OCI-LY1 (cell line): ENCODE results near the gene STK25.

ENCODE experiments used
- H2AFZ ChIP-seq: fragments of 200-600 bp; sonication (generic), shearing (Covaris generic); 2 replicates; pipeline ENCODE4 v1.6.0; 2014; ENCODE audit warnings: antibody characterized with exemption, mild to moderate bottlenecking, low read length
- H3F3A ChIP-seq: fragments of 200-600 bp; sonication (generic), shearing (Covaris generic); 2 replicates; pipeline ENCODE4 v1.6.0; 2014; ENCODE audit warnings: mild to moderate bottlenecking, antibody characterized with exemption, low read length, moderate library complexity; ENCODE audit not compliant: insufficient read depth
- H3K27ac ChIP-seq: fragments of 200-600 bp; sonication (generic); 2 replicates; pipeline ENCODE4 v1.5.1; 2014; ENCODE audit warnings: low read length, mixed run types, mild to moderate bottlenecking, low read depth; ENCODE audit not compliant: poor library complexity, severe bottlenecking
- H3K27me3 ChIP-seq: fragments of 200-600 bp; sonication (generic); 2 replicates; pipeline ENCODE4 v1.6.0; 2014; ENCODE audit warnings: antibody characterized with exemption, mild to moderate bottlenecking, low read length, moderate library complexity; ENCODE audit not compliant: insufficient read depth
- H3K36me3 ChIP-seq: fragments of 200-600 bp; sonication (generic); 2 replicates; pipeline ENCODE4 v1.6.1; 2014; ENCODE audit warnings: mild to moderate bottlenecking, antibody characterized with exemption, low read length, moderate library complexity, mixed read lengths; ENCODE audit not compliant: insufficient read depth
- H3K4me1 ChIP-seq: fragments of 200-600 bp; sonication (generic); 2 replicates; pipeline ENCODE4 v1.5.1; 2014; ENCODE audit warnings: mild to moderate bottlenecking, low read length, moderate library complexity; ENCODE audit not compliant: insufficient read depth, severe bottlenecking
- H3K4me2 ChIP-seq: fragments of 200-600 bp; sonication (generic), shearing (Covaris generic); 2 replicates; pipeline ENCODE4 v1.6.1; 2014; ENCODE audit warnings: low read length
- H3K4me3 ChIP-seq: fragments of 200-600 bp; sonication (generic); 2 replicates; pipeline ENCODE4 v1.5.1; 2014; ENCODE audit warnings: low read length, low read depth, mild to moderate bottlenecking, mixed read lengths; ENCODE audit not compliant: poor library complexity, severe bottlenecking
- H3K79me2 ChIP-seq: fragments of 200-600 bp; shearing (Covaris generic); 2 replicates; pipeline ENCODE4 v1.6.1; 2016; ENCODE audit warnings: mixed run types, low read length, mixed read lengths; ENCODE audit not compliant: insufficient read depth
- H3K9ac ChIP-seq: fragments of 200-600 bp; sonication (generic), shearing (Covaris generic); 2 replicates; pipeline ENCODE4 v1.6.1; 2014; ENCODE audit warnings: mild to moderate bottlenecking, low read length, mixed read lengths
- H3K9me2 ChIP-seq: fragments of 200-600 bp; sonication (generic), shearing (Covaris generic); 2 replicates; pipeline ENCODE4 v1.6.1; 2014; ENCODE audit warnings: low read depth, mild to moderate bottlenecking, low read length, mixed read lengths
- H3K9me3 ChIP-seq: fragments of 200-600 bp; shearing (Covaris generic); 2 replicates; pipeline ENCODE4 v1.6.1; 2014; ENCODE audit warnings: low read length, mixed read lengths
- H4K20me1 ChIP-seq: fragments of 200-600 bp; sonication (generic), shearing (Covaris generic); 2 replicates; pipeline ENCODE4 v1.6.0; 2016; ENCODE audit warnings: mild to moderate bottlenecking, low read length; ENCODE audit not compliant: insufficient read depth
- CTCF ChIP-seq: fragments of 200-600 bp; sonication (generic), shearing (Covaris generic); IDR thresholded peaks from 2 replicates; pipeline ENCODE4 v1.5.1; 2017; ENCODE audit warnings: mild to moderate bottlenecking, antibody characterized with exemption, low read length, moderate library complexity, mixed read lengths
- EZH2 ChIP-seq: fragments of 200-600 bp; sonication (generic), shearing (Covaris generic); IDR thresholded peaks from 2 replicates; pipeline ENCODE4 v1.8.0; 2017; ENCODE audit warnings: borderline replicate concordance, mixed run types, mild to moderate bottlenecking, antibody characterized with exemption, low read length, moderate library complexity, mixed read lengths

The STK25 gene

GRCh38 chr2:241478166-241478565 lies 30.2 kb downstream of the STK25 start:
- Histone ChIP-seq H3K36me3 (no peaks in the 10 kb centered on the region), H3K79me2 (no peaks in the 10 kb centered on the region), H3K27ac (no peak overlapping the region), H3K4me2 (no peak overlapping the region), H4K20me1 (no peaks in the 10 kb centered on the region), H3F3A (no peaks in the 10 kb centered on the region), H3K4me1 (no peaks in the 10 kb centered on the region), H3K9ac (no peak overlapping the region), H3K9me2 (no peaks in the 10 kb centered on the region), H3K4me3 (no peak overlapping the region), H2AFZ (no peak overlapping the region), H3K9me3 (no peaks in the 10 kb centered on the region), H3K27me3 (no peaks in the 10 kb centered on the region)
- TF ChIP-seq EZH2 (no peak), CTCF (no peak)

DNA sequence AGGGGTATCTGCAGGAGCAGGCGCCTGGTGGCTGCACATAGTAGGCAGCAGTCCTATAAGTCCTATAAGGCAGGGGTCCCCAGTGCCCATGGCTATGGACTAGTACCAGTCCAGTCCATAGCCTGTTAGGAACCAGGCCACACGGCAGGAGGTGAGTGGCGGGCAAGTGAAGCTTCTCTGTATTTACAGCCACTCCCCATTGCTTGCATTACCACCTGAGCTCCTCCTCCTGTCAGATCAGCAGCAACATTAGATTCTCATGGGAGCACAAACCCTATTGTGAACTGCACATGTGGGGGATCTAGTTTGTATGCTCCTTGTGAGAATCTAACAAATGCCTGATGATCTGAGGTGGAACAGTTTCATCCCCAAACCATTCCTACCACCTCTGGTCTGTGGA lies 33.1 kb downstream of the STK25 start:
- no peak for TF ChIP-seq CTCF
- no peak for TF ChIP-seq EZH2
- H3K27ac ChIP-seq: no peak overlapping the region
- no peak overlapping the region for H3K4me3 ChIP-seq
- no peaks in the 10 kb centered on the region for H3K36me3 ChIP-seq
- H2AFZ ChIP-seq: no peak overlapping the region
- no peaks in the 10 kb centered on the region for H3K9me2 ChIP-seq
- H3K27me3 ChIP-seq: no peaks in the 10 kb centered on the region
- H4K20me1 ChIP-seq: no peaks in the 10 kb centered on the region
- no peaks in the 10 kb centered on the region for H3K4me1 ChIP-seq
- H3K9me3 ChIP-seq: no peaks in the 10 kb centered on the region
- no peaks in the 10 kb centered on the region for H3K79me2 ChIP-seq
- H3F3A ChIP-seq: no peaks in the 10 kb centered on the region
- H3K9ac ChIP-seq: no peak overlapping the region
- no peak overlapping the region for H3K4me2 ChIP-seq

DNA sequence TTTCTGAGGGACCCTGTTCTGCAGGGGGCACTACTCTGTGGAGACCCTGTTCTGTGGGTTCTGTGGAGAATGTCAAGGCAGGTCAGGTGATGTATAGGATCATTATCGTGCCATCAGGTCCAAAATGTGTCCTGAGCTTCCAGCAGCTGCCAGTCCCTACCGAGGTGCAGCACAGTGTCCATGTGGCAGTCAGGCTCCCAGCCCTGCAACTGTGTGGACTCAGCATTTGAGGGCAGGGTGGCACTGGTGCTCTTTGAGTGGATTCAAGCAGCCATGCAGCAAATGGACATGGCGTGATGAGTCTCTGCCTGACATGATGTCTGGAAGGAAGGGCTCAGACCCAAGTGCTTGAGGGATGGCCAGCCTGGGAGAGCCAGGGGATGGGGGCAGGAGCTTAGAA lies 35.0 kb downstream of the STK25 start:
- Histone ChIP-seq H3K9me2 (no peaks in the 10 kb centered on the region), H4K20me1 (no peaks in the 10 kb centered on the region), H3K4me2 (no peak overlapping the region), H2AFZ (no peak overlapping the region), H3K79me2 (no peaks in the 10 kb centered on the region), H3K36me3 (no peaks in the 10 kb centered on the region), H3K9ac (no peak overlapping the region), H3K9me3 (no peaks in the 10 kb centered on the region), H3K4me1 (no peaks in the 10 kb centered on the region), H3K27me3 (no peaks in the 10 kb centered on the region), H3K4me3 (no peak overlapping the region), H3K27ac (no peak overlapping the region), H3F3A (no peaks in the 10 kb centered on the region)
- TF ChIP-seq CTCF: no peak
- TF ChIP-seq EZH2: no peak
